DND-41 (cell line): ENCODE results near the gene TCEAL9.

Experiments
- CTCF ChIP-seq: IDR thresholded peaks from 2 replicates; pipeline ENCODE4 v1.5.1; 2012; ENCODE audit warnings: borderline replicate concordance, low read length, moderate library complexity, mild to moderate bottlenecking; ENCODE audit not compliant: poor library complexity, severe bottlenecking; ENCODE audit errors: extremely low read depth
- EZH2 ChIP-seq: IDR thresholded peaks from 3 replicates; pipeline ENCODE4 v1.6.1; 2012; ENCODE audit warnings: borderline replicate concordance, low read depth, mild to moderate bottlenecking, moderate library complexity, low read length, inconsistent platforms; ENCODE audit not compliant: severe bottlenecking

GRCh38 chrX:103382877-103383276, 26.6 kb downstream of the TCEAL9 start:
- no peak for TF ChIP-seq CTCF
- TF ChIP-seq EZH2: no peak
